Dedifferentiated amniotic fluid mesenchymal stem cell (primary cell): ENCODE measurements around the gene RILPL2.
"Not testable (repeated sequence)": the region's sequence is repeated elsewhere in the genome, so short reads cannot be mapped to it uniquely, and the experiment has no call there.

ENCODE experiments used
- DNase-seq: peaks from one replicate; pipeline ENCODE4 v3.0.0-alpha.2; 2016; ENCODE audit errors: extremely low spot score

The RILPL2 gene

GRCh38 chr12:123449856-123450255 lies 13.4 kb upstream of the RILPL2 start:
- no peak for DNase-seq

- DNase-seq: no peak
Measured at GRCh38 chr12:123449249-123449733, 12.8 kb upstream of the RILPL2 start.

- no peak for DNase-seq
Measured at GRCh38 chr12:123446333-123446713, 9.8 kb upstream of the RILPL2 start.

GRCh38 chr12:123445388-123446332 lies 9.2 kb upstream of the RILPL2 start:
- DNase-seq: peak; percentile 92

GRCh38 chr12:123444092-123445026 lies 7.9 kb upstream of the RILPL2 start:
- DNase-seq: peak; percentile 26

- no peak for DNase-seq
Measured at GRCh38 chr12:123442774-123443173, 6.3 kb upstream of the RILPL2 start.

GRCh38 chr12:123441523-123442164 lies 5.2 kb upstream of the RILPL2 start:
- DNase-seq: no peak

- DNase-seq: no peak
Measured at GRCh38 chr12:123435636-123436016, 858 bp downstream of the RILPL2 start.

GRCh38 chr12:123433615-123434014 lies 2.9 kb downstream of the RILPL2 start:
- DNase-seq: no peak

GRCh38 chr12:123431951-123432817 lies 4.3 kb downstream of the RILPL2 start:
- DNase-seq: not testable (repeated sequence)

- DNase-seq: not testable (repeated sequence)
Measured at GRCh38 chr12:123429101-123429500, 7.4 kb downstream of the RILPL2 start.

- no peak for DNase-seq
Measured at GRCh38 chr12:123428591-123428990, 7.9 kb downstream of the RILPL2 start.

GRCh38 chr12:123427036-123427769 lies 9.3 kb downstream of the RILPL2 start:
- no peak for DNase-seq

- DNase-seq: no peak
Measured at GRCh38 chr12:123421314-123421713, 15.2 kb downstream of the RILPL2 start.

GRCh38 chr12:123410041-123410412 lies 26.5 kb downstream of the RILPL2 start:
- no peak for DNase-seq

GRCh38 chr12:123409284-123410040 lies 27.0 kb downstream of the RILPL2 start:
- DNase-seq: not testable (repeated sequence)

GRCh38 chr12:123408619-123409018 lies 27.9 kb downstream of the RILPL2 start:
- DNase-seq: not testable (repeated sequence)

GRCh38 chr12:123407934-123408333 lies 28.6 kb downstream of the RILPL2 start:
- DNase-seq: not testable (repeated sequence)

GRCh38 chr12:123407269-123407668 lies 29.2 kb downstream of the RILPL2 start:
- not testable (repeated sequence) for DNase-seq
